SK-N-SH (cell line): ENCODE measurements around the gene ZFHX3. TPM values are rescaled to one million over a fixed set of nuclear protein-coding genes. Genes with fewer than 3 reads are reported as not detected.

ENCODE experiments used
- CTCF ChIA-PET: fragments of 300-600, 350-600 bp; formaldehyde crosslinking; extraction: SDS; loops from one replicate; lab custom pipeline; 2021; lab: Yijun Ruan, JAX
- POLR2A ChIA-PET: fragments of 350-600 bp; sonication (Branson Sonifier 250); formaldehyde crosslinking; extraction: SDS; loops from one replicate; lab custom pipeline; 2020; ENCODE audit warnings: antibody characterized with exemption, inconsistent platforms; lab: Yijun Ruan, JAX
- DNase-seq: peaks from one replicate; pipeline ENCODE4 v3.0.0; 2012
- H2AFZ ChIP-seq: fragments of 200-600 bp; sonication (generic); 2 replicates; pipeline ENCODE4 v1.8.1; 2016; ENCODE audit warnings: antibody characterized with exemption, mild to moderate bottlenecking, low read depth
- H3F3A ChIP-seq: fragments of 200-600 bp; sonication (generic); replicated peaks from 2 replicates; pipeline ENCODE3; 2016; ENCODE audit warnings: antibody characterized with exemption, mild to moderate bottlenecking; ENCODE audit not compliant: insufficient read depth
- H3K27ac ChIP-seq, 2 experiments: fragments of 200-500 bp in 1 of 2; fragments of 200-600 bp in 1 of 2; sonication (Bioruptor generic) in 1 of 2; sonication (generic), shearing (Covaris generic) in 1 of 2; 2 replicates each; pipeline versions ENCODE4 v1.5.1 to v1.6.1; 2014 to 2016; ENCODE audit warnings: low read depth in 2 of 2, inconsistent platforms in 1 of 2, low read length in 1 of 2, mild to moderate bottlenecking in 1 of 2, mixed read lengths in 1 of 2
- H3K27me3 ChIP-seq: fragments of 200-600 bp; sonication (generic), shearing (Covaris generic); 2 replicates; pipeline ENCODE4 v1.6.1; 2016; ENCODE audit warnings: mixed run types; ENCODE audit not compliant: insufficient read depth
- H3K36me3 ChIP-seq, 2 experiments: fragments of 200-500 bp in 1 of 2; fragments of 200-600 bp in 1 of 2; sonication (Bioruptor generic) in 1 of 2; sonication (generic) in 1 of 2; replicated peaks in 1 of 2; 2 replicates each; pipeline versions ENCODE3 to v1.5.1; 2014 to 2016; ENCODE audit warnings: low read length in 1 of 2, mild to moderate bottlenecking in 1 of 2; ENCODE audit not compliant: insufficient read depth in 2 of 2, control insufficient read depth in 1 of 2
- H3K4me1 ChIP-seq, 2 experiments: fragments of 200-500 bp in 1 of 2; fragments of 200-600 bp in 1 of 2; sonication (Bioruptor generic) in 1 of 2; sonication (generic), shearing (Covaris generic) in 1 of 2; 2 replicates each; pipeline versions ENCODE4 v1.5.1 to v1.6.1; 2014 to 2016; ENCODE audit warnings: low read depth in 1 of 2, low read length in 1 of 2, mixed run types in 1 of 2; ENCODE audit not compliant: insufficient read depth in 2 of 2, control insufficient read depth in 1 of 2
- H3K4me2 ChIP-seq: fragments of 200-600 bp; sonication (generic), shearing (Covaris generic); 2 replicates; pipeline ENCODE4 v1.6.1; 2017; ENCODE audit warnings: mixed run types
- H3K4me3 ChIP-seq, 2 experiments: fragments of 200-500 bp in 1 of 2; fragments of 200-600 bp in 1 of 2; sonication (Bioruptor generic) in 1 of 2; sonication (generic), shearing (Covaris generic) in 1 of 2; 2 replicates each; pipeline versions ENCODE4 v1.5.1 to v1.8.1; 2014 to 2016; ENCODE audit warnings: low read depth in 2 of 2, inconsistent platforms in 1 of 2, low read length in 1 of 2, mild to moderate bottlenecking in 1 of 2, mixed read lengths in 1 of 2, moderate library complexity in 1 of 2
- H3K79me2 ChIP-seq: fragments of 200-600 bp; sonication (generic); 2 replicates; pipeline ENCODE4 v1.8.1; 2017; ENCODE audit warnings: mild to moderate bottlenecking; ENCODE audit not compliant: insufficient read depth
- H3K9ac ChIP-seq: fragments of 200-600 bp; sonication (generic); 2 replicates; pipeline ENCODE4 v1.6.1; 2017; ENCODE audit warnings: mixed run types
- H3K9me2 ChIP-seq: fragments of 200-600 bp; sonication (generic); 2 replicates; pipeline ENCODE4 v1.6.1; 2017; ENCODE audit warnings: mixed run types
- H3K9me3 ChIP-seq: fragments of 200-600 bp; sonication (generic); 2 replicates; pipeline ENCODE4 v1.6.1; 2017; ENCODE audit warnings: mixed run types, mild to moderate bottlenecking, moderate library complexity
- H4K20me1 ChIP-seq: fragments of 200-600 bp; sonication (generic); 2 replicates; pipeline ENCODE4 v1.6.1; 2017; ENCODE audit warnings: mild to moderate bottlenecking, mixed run types; ENCODE audit not compliant: insufficient read depth
- CHD2 ChIP-seq: fragments of 150-350 bp; IDR thresholded peaks from 2 replicates; pipeline ENCODE4 v1.6.1; 2018; ENCODE audit warnings: low read length; ENCODE audit not compliant: partially characterized antibody
- ELF1 ChIP-seq: IDR thresholded peaks from 2 replicates; pipeline ENCODE4 v1.4.0; 2012
- EP300 ChIP-seq, 2 experiments: IDR thresholded peaks; 2 replicates each; pipeline versions ENCODE4 v1.4.0 to v1.6.1; 2012; ENCODE audit warnings: borderline replicate concordance in 1 of 2, low read depth in 1 of 2, low read length in 1 of 2
- EZH2phosphoT487 ChIP-seq: fragments of 200-600 bp; sonication (generic); IDR thresholded peaks from 2 replicates; pipeline ENCODE4 v1.6.1; 2017; ENCODE audit warnings: low read depth, mixed run types, mild to moderate bottlenecking, antibody characterized with exemption, moderate library complexity, borderline replicate concordance
- FOSL2 ChIP-seq: IDR thresholded peaks from 2 replicates; pipeline ENCODE4 v1.4.0; 2012; ENCODE audit warnings: low read depth, mild to moderate bottlenecking, moderate library complexity, borderline replicate concordance
- FOXJ3 ChIP-seq: sonication (generic); formaldehyde crosslinking; IDR thresholded peaks from 2 replicates; pipeline ENCODE4 v1.5.1; 2020; ENCODE audit warnings: mild to moderate bottlenecking, missing genetic modification reagents
- FOXM1 ChIP-seq: IDR thresholded peaks from 2 replicates; pipeline ENCODE4 v1.4.0; 2012; ENCODE audit warnings: low read depth, mild to moderate bottlenecking
- IRF3 ChIP-seq: fragments of 150-350 bp; IDR thresholded peaks from 2 replicates; pipeline ENCODE4 v1.6.1; 2016; ENCODE audit warnings: mild to moderate bottlenecking, low read depth, low read length
- JUND ChIP-seq: IDR thresholded peaks from 2 replicates; pipeline ENCODE4 v1.4.0; 2012
- MAX ChIP-seq: IDR thresholded peaks from 2 replicates; pipeline ENCODE4 v1.4.0; 2012; ENCODE audit warnings: low read depth
- MXI1 ChIP-seq: IDR thresholded peaks from 2 replicates; pipeline ENCODE4 v1.6.1; 2012; ENCODE audit warnings: mild to moderate bottlenecking, low read depth, low read length, improper control_type of control experiment
- NFIC ChIP-seq: IDR thresholded peaks from 2 replicates; pipeline ENCODE4 v1.4.0; 2012; ENCODE audit warnings: borderline replicate concordance
- PBX3 ChIP-seq: IDR thresholded peaks from 2 replicates; pipeline ENCODE4; 2012
- POLR2AphosphoS5 ChIP-seq: IDR thresholded peaks from 2 replicates; pipeline ENCODE4 v1.6.1; 2012; ENCODE audit warnings: low read depth, low read length
- RCOR1 ChIP-seq: fragments of 150-350 bp; IDR thresholded peaks from 2 replicates; pipeline ENCODE4 v1.6.1; 2017; ENCODE audit warnings: antibody characterized with exemption, low read length
- RFX5 ChIP-seq: IDR thresholded peaks from 2 replicates; pipeline ENCODE4 v1.6.1; 2012; ENCODE audit warnings: mild to moderate bottlenecking, improper control_type of control experiment, low read length
- RXRA ChIP-seq: IDR thresholded peaks from 2 replicates; pipeline ENCODE4 v1.4.0; 2012; ENCODE audit warnings: low read depth, mild to moderate bottlenecking, borderline replicate concordance
- SIN3A ChIP-seq: IDR thresholded peaks from 2 replicates; pipeline ENCODE4 v1.6.1; 2012; ENCODE audit warnings: low read depth, mild to moderate bottlenecking, low read length, moderate library complexity, borderline replicate concordance
- SMC3 ChIP-seq: IDR thresholded peaks from 2 replicates; pipeline ENCODE4 v1.6.1; 2012; ENCODE audit warnings: low read depth, low read length, improper control_type of control experiment
- TCF12 ChIP-seq: IDR thresholded peaks from 2 replicates; pipeline ENCODE4 v1.4.0; 2012
- TEAD4 ChIP-seq: IDR thresholded peaks from 2 replicates; pipeline ENCODE4 v1.4.0; 2012; ENCODE audit warnings: mild to moderate bottlenecking, borderline replicate concordance; ENCODE audit not compliant: insufficient read depth
- USF1 ChIP-seq: IDR thresholded peaks from 2 replicates; pipeline ENCODE4 v1.4.0; 2012; ENCODE audit warnings: low read depth, borderline replicate concordance
- ZBTB33 ChIP-seq: IDR thresholded peaks from 2 replicates; pipeline ENCODE4 v1.4.0; 2012; ENCODE audit warnings: low read depth, borderline replicate concordance
- WGBS: methylation state at CpG from one replicate; pipeline ENCODE4 v1.1.6; 2017; ENCODE audit warnings: low lambda C conversion rate; 5-methylcytosine and 5-hydroxymethylcytosine counted together
- polyA plus RNA-seq, 3 experiments: library from polyadenylated mRNA; depleted of rRNA; stranded (reverse); fragments of >200 nt; gene quantifications; 2 replicates each; pipeline ENCODE4 v1.2.3, GENCODE V29; 2012

Gene ZFHX3
- polyA plus RNA-seq, 1 of the 3 experiments (the other 2 are of a cell fraction), result 2.0 TPM

GRCh38 chr16:72760581-72760980 lies 287.3 kb downstream of the ZFHX3 start:
- Histone ChIP-seq H3K27me3 (no peaks in the 10 kb centered on the region), H3K9me2 (no peaks in the 10 kb centered on the region), H3K79me2 (no peaks in the 10 kb centered on the region), H3K4me3 (no peak overlapping the region), H3K4me1 (peaks cover 0 to 20% of the 10 kb centered on the region in 2 experiments; a peak in 3 of 4 replicates), H2AFZ (no peak overlapping the region), H3K9ac (no peak overlapping the region), H3K36me3 (no peaks in the 10 kb centered on the region), H3K4me2 (no peak overlapping the region), H4K20me1 (no peaks in the 10 kb centered on the region), H3F3A (no peaks in the 10 kb centered on the region), H3K27ac (no peak overlapping the region), H3K9me3 (no peaks in the 10 kb centered on the region)
- TF ChIP-seq FOSL2 (no peak), ZBTB33 (no peak), TCF12 (no peak), FOXM1 (no peak), RFX5 (no peak), IRF3 (no peak), NFIC (no peak), SIN3A (no peak), SMC3 (no peak)
- no peak for DNase-seq
- ChIA-PET POLR2A (no interaction called here), CTCF (no interaction called here)

- no peak overlapping the region for H3K4me2 ChIP-seq
- no peaks in the 10 kb centered on the region for H3F3A ChIP-seq
- ChIA-PET CTCF (interaction anchor here (1.2 kb wide), 1 partner anchor 10 kb away, joined by 3 read pairs; no protein-coding TSS in a partner anchor), POLR2A (no interaction called here)
- H3K9me2 ChIP-seq, result no peaks in the 10 kb centered on the region
- H3K4me1 ChIP-seq, result no peaks in the 10 kb centered on the region; a peak in 1 of 4 replicates
- no peaks in the 10 kb centered on the region for H4K20me1 ChIP-seq
- no peak overlapping the region for H2AFZ ChIP-seq
- DNase-seq, result no peak
- TF ChIP-seq PBX3 (no peak), RFX5 (no peak), USF1 (no peak), POLR2AphosphoS5 (no peak), IRF3 (no peak), EZH2phosphoT487 (no peak), JUND (no peak), MXI1 (no peak), MAX (no peak), RXRA (no peak), RCOR1 (no peak), CHD2 (no peak), EP300 (IDR thresholded peaks at IDR 0.05; ENCODE audit: borderline replicate concordance in 1 of 2, low read depth in 1 of 2, low read length in 1 of 2) (no peak), SMC3 (no peak), FOSL2 (no peak), FOXJ3 (CRISPR knock-in tag) (no peak), FOXM1 (no peak), ELF1 (no peak), SIN3A (no peak), TEAD4 (no peak)
- H3K79me2 ChIP-seq, result no peaks in the 10 kb centered on the region
- WGBS, result 95% methylated on average over 2 of the region's 2 CpGs
- no peak overlapping the region for H3K9ac ChIP-seq
- H3K27me3 ChIP-seq, result no peaks in the 10 kb centered on the region
- no peaks in the 10 kb centered on the region for H3K36me3 ChIP-seq
- no peaks in the 10 kb centered on the region for H3K9me3 ChIP-seq
- no peak overlapping the region for H3K27ac ChIP-seq
- no peak overlapping the region for H3K4me3 ChIP-seq
These were observed 294.0 kb downstream of the ZFHX3 start for GRCh38 chr16:72753881-72754280.
